NK-92 (cell line): ENCODE results near the gene MAML2.

ENCODE experiments used
- DNase-seq: peaks from one replicate; lab custom pipeline; 2025; ENCODE audit not compliant: unreplicated experiment; lab: John Stamatoyannopoulos, UW

The MAML2 gene

GRCh38 chr11:96139691-96140090, 203.3 kb downstream of the MAML2 start:
- no peak for DNase-seq

- no peak for DNase-seq
These were observed 205.6 kb downstream of the MAML2 start for GRCh38 chr11:96137373-96137772.

- DNase-seq, result no peak
These were observed 206.2 kb downstream of the MAML2 start for GRCh38 chr11:96136613-96137298.

- no peak for DNase-seq
These were observed 208.4 kb downstream of the MAML2 start for GRCh38 chr11:96134602-96135001.

- no peak for DNase-seq
These were observed 210.6 kb downstream of the MAML2 start for GRCh38 chr11:96132437-96132836.

GRCh38 chr11:96130061-96130620, 212.9 kb downstream of the MAML2 start:
- no peak for DNase-seq

GRCh38 chr11:96127596-96127959, 215.4 kb downstream of the MAML2 start:
- DNase-seq, result no peak

GRCh38 chr11:96126917-96127595, 215.9 kb downstream of the MAML2 start:
- no peak for DNase-seq

- DNase-seq, result no peak
These were observed 217.6 kb downstream of the MAML2 start for GRCh38 chr11:96125400-96125799.

GRCh38 chr11:96124155-96124554, 218.8 kb downstream of the MAML2 start:
- DNase-seq, result no peak

GRCh38 chr11:96123301-96123700, 219.7 kb downstream of the MAML2 start:
- DNase-seq, result no peak

- no peak for DNase-seq
These were observed 220.4 kb downstream of the MAML2 start for GRCh38 chr11:96122601-96123074.

- no peak for DNase-seq
These were observed 223.8 kb downstream of the MAML2 start for GRCh38 chr11:96119211-96119610.

- DNase-seq, result no peak
These were observed 226.6 kb downstream of the MAML2 start for GRCh38 chr11:96116376-96116775.

GRCh38 chr11:96114178-96115064, 228.6 kb downstream of the MAML2 start:
- no peak for DNase-seq

GRCh38 chr11:96113193-96113681, 229.8 kb downstream of the MAML2 start:
- no peak for DNase-seq

- DNase-seq, result no peak
These were observed 230.5 kb downstream of the MAML2 start for GRCh38 chr11:96112192-96113128.

- DNase-seq, result no peak
These were observed 231.7 kb downstream of the MAML2 start for GRCh38 chr11:96111308-96111707.

- no peak for DNase-seq
These were observed 232.7 kb downstream of the MAML2 start for GRCh38 chr11:96110302-96110701.
